GM21723 (cell line): ENCODE measurements around the gene FOXL1.
"Not testable (repeated sequence)": the region's sequence is repeated elsewhere in the genome, so short reads cannot be mapped to it uniquely, and the experiment has no call there.

Source experiments
- ATAC-seq: cut with Tn5 transposase; IDR thresholded peaks from one replicate; pipeline ENCODE4 v1.9.1; 2021; ENCODE audit warnings: mild to moderate bottlenecking, moderate library complexity; ENCODE audit not compliant: unreplicated experiment

FOXL1 gene

DNA sequence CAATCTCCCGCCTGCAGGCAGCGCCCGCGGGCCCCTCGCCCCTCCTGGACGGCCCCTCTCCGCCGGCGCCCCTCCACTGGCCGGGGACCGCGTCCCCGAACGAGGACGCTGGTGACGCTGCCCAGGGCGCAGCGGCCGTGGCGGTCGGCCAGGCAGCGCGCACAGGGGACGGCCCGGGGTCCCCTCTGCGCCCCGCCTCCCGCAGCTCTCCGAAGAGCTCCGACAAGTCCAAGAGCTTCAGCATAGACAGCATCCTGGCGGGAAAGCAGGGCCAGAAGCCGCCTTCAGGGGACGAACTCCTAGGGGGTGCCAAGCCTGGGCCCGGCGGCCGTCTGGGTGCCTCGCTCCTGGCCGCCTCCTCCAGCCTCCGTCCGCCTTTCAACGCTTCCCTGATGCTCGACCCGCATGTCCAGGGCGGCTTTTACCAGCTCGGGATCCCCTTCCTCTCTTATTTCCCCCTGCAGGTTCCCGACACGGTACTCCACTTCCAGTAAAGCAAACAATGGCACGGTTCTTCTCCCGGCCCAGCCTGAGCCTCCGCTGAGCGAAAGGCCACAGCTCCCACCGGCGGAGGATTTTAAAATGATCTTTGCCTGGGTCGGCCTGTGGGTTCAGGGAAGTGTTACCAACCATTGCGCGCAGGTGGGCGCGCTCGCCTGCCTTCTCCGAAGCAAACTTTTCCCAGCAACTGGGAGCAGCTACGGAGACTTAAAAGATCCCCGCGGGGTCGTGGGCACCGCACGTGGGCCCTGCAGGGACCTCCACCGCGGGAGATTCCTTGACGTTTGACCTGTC is 1.1 kb downstream of the FOXL1 start:
- no peak for ATAC-seq

- ATAC-seq, result no peak
These were observed 1.9 kb downstream of the FOXL1 start for GRCh38 chr16:86580063-86580790.

GRCh38 chr16:86580791-86581170 is 2.4 kb downstream of the FOXL1 start:
- ATAC-seq, result no peak

DNA sequence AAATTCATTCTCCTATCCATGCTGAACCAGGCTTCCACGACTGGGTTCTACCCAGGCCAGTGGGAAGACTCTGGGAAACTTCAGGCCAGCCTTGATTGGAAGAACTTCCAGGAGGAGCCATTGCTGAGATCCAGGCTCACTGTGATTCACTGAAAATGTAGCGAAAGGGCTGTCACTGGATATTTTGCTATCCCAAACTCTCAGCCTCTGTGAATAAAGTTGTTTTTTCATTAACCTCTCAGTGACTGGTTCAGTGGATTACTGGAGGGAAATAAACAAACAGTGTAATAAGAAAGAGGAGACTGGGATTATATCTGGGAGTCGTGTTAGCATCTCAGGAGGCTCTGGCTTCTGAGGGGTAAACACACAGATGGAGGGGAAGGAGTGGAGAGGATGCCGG is 3.1 kb downstream of the FOXL1 start:
- no peak for ATAC-seq

GRCh38 chr16:86584071-86584685 is 5.8 kb downstream of the FOXL1 start:
- ATAC-seq, result no peak

- ATAC-seq, result no peak
These were observed 6.7 kb downstream of the FOXL1 start for GRCh38 chr16:86584726-86585721.

DNA sequence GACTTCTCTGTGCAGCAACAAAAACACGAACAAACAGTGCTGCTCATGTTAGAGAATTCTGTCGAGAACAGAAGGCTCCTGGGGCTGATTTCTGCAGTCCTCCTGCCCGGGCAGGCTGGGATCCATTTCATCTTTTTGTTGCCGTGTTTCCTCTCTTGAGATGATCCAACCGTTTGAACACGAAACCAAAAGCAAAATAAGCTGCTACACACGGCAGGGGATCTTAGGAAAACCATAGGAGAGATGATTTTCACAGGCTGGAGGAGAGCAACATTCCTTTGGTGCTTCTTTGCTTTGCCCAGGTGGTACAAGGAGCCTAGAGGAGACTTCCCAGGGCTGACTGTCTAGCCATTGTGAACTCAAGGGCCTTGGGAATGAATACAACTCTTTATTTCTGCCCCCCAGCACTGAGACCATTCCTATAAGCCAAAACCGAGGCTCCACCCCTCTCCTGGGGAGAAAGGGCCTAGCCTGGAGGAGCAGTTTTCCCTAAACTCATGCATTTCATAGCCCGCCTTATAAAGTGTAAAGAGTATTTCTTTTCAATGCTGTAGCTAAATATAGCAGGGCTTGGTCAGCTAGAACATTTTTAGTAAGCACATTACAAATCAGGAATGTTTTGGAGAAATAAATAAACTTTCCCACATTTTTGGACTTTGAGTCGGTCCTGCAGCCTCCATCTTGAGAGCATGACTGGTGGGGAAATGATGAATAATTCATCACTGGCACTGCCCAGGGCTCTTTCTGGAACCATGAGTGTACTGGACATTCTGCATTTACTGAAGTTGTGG is 7.7 kb downstream of the FOXL1 start:
- no peak for ATAC-seq

DNA sequence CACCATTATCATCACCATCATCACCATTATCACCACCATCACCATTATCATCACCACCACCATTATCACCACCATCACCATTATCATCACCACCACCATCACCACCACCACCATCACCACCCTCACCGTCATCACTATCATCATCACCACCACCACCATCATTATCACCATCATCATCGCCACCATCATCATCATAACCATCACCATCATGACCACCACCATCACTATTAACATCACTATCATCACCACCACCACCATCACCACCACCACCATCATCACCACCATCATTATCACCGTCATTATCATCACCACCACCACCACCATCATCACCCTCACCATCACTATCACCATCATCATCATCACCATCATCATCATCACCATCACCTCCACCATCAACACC is 9.1 kb downstream of the FOXL1 start:
- no peak for ATAC-seq

- ATAC-seq, result not testable (repeated sequence)
These were observed 9.6 kb downstream of the FOXL1 start for GRCh38 chr16:86587955-86588354.

GRCh38 chr16:86590501-86591144 is 12.3 kb downstream of the FOXL1 start:
- ATAC-seq, result no peak

DNA sequence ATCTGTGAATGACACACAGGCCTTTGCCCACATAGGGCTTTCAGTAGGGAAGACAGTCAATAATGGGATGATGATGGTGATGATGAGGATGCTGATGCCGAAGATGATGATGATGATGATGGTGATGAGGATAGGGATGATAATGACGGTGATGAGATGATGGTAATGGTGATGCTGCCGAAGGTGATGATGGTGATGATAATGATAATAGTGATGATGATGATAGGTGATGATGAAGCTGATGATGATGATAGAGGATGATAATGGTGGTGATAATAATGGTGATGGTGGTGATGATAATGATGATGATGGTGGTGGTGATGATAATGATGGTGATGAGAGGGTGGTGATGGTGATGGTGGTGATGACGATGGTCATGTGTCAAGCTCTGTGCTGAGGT is 12.9 kb downstream of the FOXL1 start:
- ATAC-seq, result no peak

GRCh38 chr16:86593913-86594620 is 15.7 kb downstream of the FOXL1 start:
- ATAC-seq, result no peak

GRCh38 chr16:86594721-86595120 is 16.4 kb downstream of the FOXL1 start:
- no peak for ATAC-seq

GRCh38 chr16:86595983-86596605 is 17.7 kb downstream of the FOXL1 start:
- no peak for ATAC-seq

GRCh38 chr16:86597126-86597879 is 19.0 kb downstream of the FOXL1 start:
- no peak for ATAC-seq

- ATAC-seq, result no peak
These were observed 19.7 kb downstream of the FOXL1 start for GRCh38 chr16:86597880-86598606.
